Lower leg skin (tissue), 3 donors: ENCODE results near the gene KLHDC9.

Experiments used
- CTCF ChIP-seq, 3 donors: fragments of 450-650 bp; IDR thresholded peaks; one replicate each; pipeline ENCODE4 v1.5.1; 2016; ENCODE audit warnings: antibody characterized with exemption in 3 of 3, mild to moderate bottlenecking in 3 of 3, moderate library complexity in 2 of 3
- POLR2A ChIP-seq, 2 donors: fragments of 450-650 bp; IDR thresholded peaks; one replicate each; pipeline ENCODE4 v1.6.1; 2016 to 2017; ENCODE audit warnings: antibody characterized with exemption in 2 of 2, mild to moderate bottlenecking in 1 of 2, moderate library complexity in 1 of 2

GRCh38 chr1:161111527-161111926 lies 13.4 kb downstream of the KLHDC9 start:
- TF ChIP-seq CTCF (IDR thresholded peaks at IDR 0.05) (no peak), POLR2A (IDR thresholded peaks at IDR 0.05) (no peak)
